ENCODE data around the gene TSPEAR. TPM values are rescaled to one million over a fixed set of nuclear protein-coding genes. Genes with fewer than 3 reads are reported as not detected.
A peak's percentile ranks its signal among the peaks of the same experiment; 100 is the strongest.
"Not testable (repeated sequence)": the region's sequence is repeated elsewhere in the genome, so short reads cannot be mapped to it uniquely, and the experiment has no call there.

Gene TSPEAR
- total and polyA plus RNA-seq, 9 of the 15 experiments (the other 6 are each of a cell fraction or from before 2014, with no cell fraction given) = not detected

- TF ChIP-seq TFAP4 (CRISPR knock-in tag; IDR thresholded peaks at IDR 0.05; ENCODE audit: borderline replicate concordance) (peak; percentile 52; the same call in 1 of the 2 replicates), NFRKB (IDR thresholded peaks at IDR 0.05; ENCODE audit: low read depth) (no peak), TAF1 (IDR thresholded peaks at IDR 0.05; ENCODE audit: control insufficient read depth, extremely low read depth, insufficient read depth, low read length, severe bottlenecking) (no peak), DMBX1 (CRISPR knock-in tag; IDR thresholded peaks at IDR 0.05; ENCODE audit: borderline replicate concordance) (no peak), POU5F1 (IDR thresholded peaks at IDR 0.05; ENCODE audit: borderline replicate concordance, low read depth, low read length, partially characterized antibody) (no peak), ZNF75A (CRISPR knock-in tag; IDR thresholded peaks at IDR 0.05) (no peak), ARID3B (CRISPR knock-in tag; IDR thresholded peaks at IDR 0.05; ENCODE audit: borderline replicate concordance) (no peak)
Measured at GRCh38 chr21:44592446-44593311, 118.7 kb downstream of the TSPEAR start, which contains the start of gene KRTAP10-6 (continued).

GRCh38 chr21:44591801-44592130 is 119.6 kb downstream of the TSPEAR start:
- FAIRE-seq = not testable (repeated sequence)

GRCh38 chr21:44590897-44591800 is 120.2 kb downstream of the TSPEAR start:
- ATAC-seq; H3K79me2 ChIP-seq (ENCODE audit: control insufficient read depth, insufficient read depth, low read length); intact Hi-C loops (cut with micrococcal nuclease); H3K9me3 ChIP-seq (replicated peaks; ENCODE audit: control insufficient read depth, insufficient read depth, low read depth, low read length); H3K27ac ChIP-seq (ENCODE audit: extremely low read depth, low read depth, low read length); H3K9me1 ChIP-seq (ENCODE audit: control insufficient read depth, insufficient read depth, low read length); H3K36me3 ChIP-seq (ENCODE audit: control insufficient read depth, insufficient read depth, low read length); H3K4me3 ChIP-seq; H3K9ac ChIP-seq (ENCODE audit: insufficient read depth in 1 of 2, low read depth in 2 of 2, low read length in 2 of 2); H4K20me1 ChIP-seq (replicated peaks; ENCODE audit: control insufficient read depth, insufficient read depth, low read length); BruUV-seq (replicated peaks); H2AFZ ChIP-seq (ENCODE audit: low read depth, low read length); CTCF ChIA-PET (ENCODE audit: low intra/inter-chr PET ratio); FAIRE-seq; in situ Hi-C loops (cut with MboI); DNase-seq (ENCODE audit: extremely low read depth in 1 of 4, low spot score in 3 of 4); H3K4me2 ChIP-seq (ENCODE audit: insufficient read depth, low read length): not testable (repeated sequence)
- WGBS (ENCODE audit: insufficient coverage, low coverage, missing lambda C conversion rate) = 6% methylated on average over 13 of the region's 19 CpGs
- Histone ChIP-seq H3K4me1 (replicated peaks in 1 of 2; ENCODE audit: control insufficient read depth in 2 of 2, insufficient read depth in 2 of 2, low read length in 2 of 2) (peaks cover 24 to 37% of the 10 kb centered on the region in 2 experiments), H3K27me3 (ENCODE audit: control insufficient read depth in 2 of 2, insufficient read depth in 2 of 2, low read length in 2 of 2) (peaks cover 0 to 11% of the 10 kb centered on the region in 2 experiments; a peak in 1 of 5 replicates)
- POLR2A ChIA-PET = interaction anchor here (0.5 to 0.6 kb wide), 2 partner anchors 61 to 523 kb away, joined by 3 to 4 read pairs; no protein-coding TSS in a partner anchor

More at GRCh38 chr21:44591801-44592130, 119.6 kb downstream of the TSPEAR start:
- H2AFZ ChIP-seq (ENCODE audit: low read depth, low read length); ATAC-seq; DNase-seq (ENCODE audit: extremely low read depth in 1 of 4, low spot score in 3 of 4); H3K9me3 ChIP-seq (replicated peaks; ENCODE audit: control insufficient read depth, insufficient read depth, low read depth, low read length); H3K27ac ChIP-seq (ENCODE audit: extremely low read depth, low read depth, low read length); H3K9me1 ChIP-seq (ENCODE audit: control insufficient read depth, insufficient read depth, low read length); H3K9ac ChIP-seq (ENCODE audit: insufficient read depth in 1 of 2, low read depth in 2 of 2, low read length in 2 of 2); H4K20me1 ChIP-seq (replicated peaks; ENCODE audit: control insufficient read depth, insufficient read depth, low read length); H3K79me2 ChIP-seq (ENCODE audit: control insufficient read depth, insufficient read depth, low read length); H3K4me2 ChIP-seq (ENCODE audit: insufficient read depth, low read length); in situ Hi-C loops (cut with MboI); BruUV-seq (replicated peaks); H3K4me3 ChIP-seq; H3K36me3 ChIP-seq (ENCODE audit: control insufficient read depth, insufficient read depth, low read length); CTCF ChIA-PET (ENCODE audit: low intra/inter-chr PET ratio); intact Hi-C loops (cut with micrococcal nuclease): not testable (repeated sequence)
- Histone ChIP-seq H3K4me1 (replicated peaks in 1 of 2; ENCODE audit: control insufficient read depth in 2 of 2, insufficient read depth in 2 of 2, low read length in 2 of 2) (peaks cover 24 to 37% of the 10 kb centered on the region in 2 experiments), H3K27me3 (ENCODE audit: control insufficient read depth in 2 of 2, insufficient read depth in 2 of 2, low read length in 2 of 2) (peaks cover 0 to 15% of the 10 kb centered on the region in 2 experiments; a peak in 1 of 5 replicates)
- POLR2A ChIA-PET = interaction anchor here (1.2 kb wide), 1 partner anchor 18 kb away, joined by 5 read pairs; the partner anchor contains the start of gene KRTAP10-4
- no CpG with 5 or more reads among the region's 4 CpGs for WGBS (ENCODE audit: insufficient coverage, low coverage, missing lambda C conversion rate)
